ENCODE measurements around the gene FBP2.

GRCh38 chr9:94533601-94534000 is 60.0 kb downstream of the FBP2 start:
- TF ChIP-seq TCF12 (IDR thresholded peaks at IDR 0.05; ENCODE audit: low read depth), result no peak
- TF ChIP-seq FOXM1 (IDR thresholded peaks at IDR 0.05; ENCODE audit: borderline replicate concordance, low read depth), result no peak
- no peak for TF ChIP-seq EP300 (IDR thresholded peaks at IDR 0.05; ENCODE audit: borderline replicate concordance)
- TF ChIP-seq, protein P1, sequence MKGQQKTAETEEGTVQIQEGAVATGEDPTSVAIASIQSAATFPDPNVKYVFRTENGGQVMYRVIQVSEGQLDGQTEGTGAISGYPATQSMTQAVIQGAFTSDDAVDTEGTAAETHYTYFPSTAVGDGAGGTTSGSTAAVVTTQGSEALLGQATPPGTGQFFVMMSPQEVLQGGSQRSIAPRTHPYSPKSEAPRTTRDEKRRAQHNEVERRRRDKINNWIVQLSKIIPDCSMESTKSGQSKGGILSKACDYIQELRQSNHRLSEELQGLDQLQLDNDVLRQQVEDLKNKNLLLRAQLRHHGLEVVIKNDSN (IDR thresholded peaks at IDR 0.05), result no peak
- TF ChIP-seq TEAD4 (IDR thresholded peaks at IDR 0.05), result no peak
- no peak for TF ChIP-seq TAF1 (IDR thresholded peaks at IDR 0.05; ENCODE audit: low read depth)
